Measurements from ENCODE around the gene CHRM4.

GRCh38 chr11:46341454-46341853 is 50.1 kb downstream of the CHRM4 start:
- TF ChIP-seq POLR2A (IDR thresholded peaks at IDR 0.05) (no peak), CTCF (IDR thresholded peaks at IDR 0.05) (no peak), POLR2AphosphoS5 (IDR thresholded peaks at IDR 0.05) (no peak)

Measured in breast epithelium (tissue), 3 donors.